Measurements from ENCODE around the gene VWF. TPM values are rescaled to one million over a fixed set of nuclear protein-coding genes. Genes with fewer than 3 reads are reported as not detected.

VWF gene
- total RNA-seq, 1 donor from 2014 or later: 238 TPM

DNA sequence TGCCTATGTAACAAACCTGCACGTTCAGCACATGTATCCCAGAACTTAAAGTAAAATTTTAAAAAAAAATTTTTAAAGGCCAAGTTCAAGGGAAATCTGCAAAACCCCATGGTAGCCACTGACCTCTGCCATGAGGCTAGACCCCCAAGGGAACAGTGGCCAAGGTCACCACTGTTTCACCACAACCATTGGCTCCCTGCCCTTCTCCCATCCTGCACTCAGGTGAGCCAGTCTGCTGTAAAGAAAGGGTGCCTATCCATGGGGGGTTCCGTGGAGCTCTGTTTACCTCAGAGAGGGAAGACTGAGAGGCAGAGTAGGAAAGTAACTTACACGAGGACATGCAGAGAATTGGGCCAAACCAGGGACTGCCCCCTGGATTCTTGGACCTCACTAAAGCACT lies 38.6 kb downstream of the VWF start:
- DNase-seq (no peak), ATAC-seq (ENCODE audit: poor library complexity) (no peak)
- intact Hi-C loops (cut with DNase I): no loop called here

DNA sequence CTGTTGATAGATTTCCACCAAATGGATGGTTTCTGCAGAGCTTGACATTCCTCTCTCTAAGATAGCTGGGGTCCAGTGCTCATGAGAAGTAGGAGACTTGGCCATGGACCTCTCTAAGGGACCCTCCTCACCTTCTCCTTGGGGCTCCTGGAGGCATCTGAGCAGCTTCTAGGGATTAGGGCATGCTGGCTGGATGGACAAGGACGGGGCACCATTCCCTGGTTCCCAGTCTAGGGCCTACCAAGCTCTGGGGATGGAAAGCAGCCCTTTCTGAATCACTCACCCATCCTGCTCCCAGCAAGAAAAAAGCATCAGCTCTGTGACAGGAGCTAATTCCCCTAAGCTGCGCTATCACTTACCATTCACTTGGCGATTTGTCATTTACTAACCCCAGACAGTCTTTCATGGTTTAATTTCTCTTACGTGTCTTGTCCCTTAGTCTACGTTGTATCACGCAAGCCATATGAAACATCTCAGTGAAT lies 39.5 kb downstream of the VWF start:
- intact Hi-C loops (cut with DNase I): no loop called here
- no peak for DNase-seq
- no peak for ATAC-seq (ENCODE audit: poor library complexity)

- intact Hi-C loops (cut with DNase I): no loop called here
- DNase-seq (no peak), ATAC-seq (ENCODE audit: poor library complexity) (peak; percentile 19)
Observed at GRCh38 chr12:6084261-6084968, 40.1 kb downstream of the VWF start.

DNA sequence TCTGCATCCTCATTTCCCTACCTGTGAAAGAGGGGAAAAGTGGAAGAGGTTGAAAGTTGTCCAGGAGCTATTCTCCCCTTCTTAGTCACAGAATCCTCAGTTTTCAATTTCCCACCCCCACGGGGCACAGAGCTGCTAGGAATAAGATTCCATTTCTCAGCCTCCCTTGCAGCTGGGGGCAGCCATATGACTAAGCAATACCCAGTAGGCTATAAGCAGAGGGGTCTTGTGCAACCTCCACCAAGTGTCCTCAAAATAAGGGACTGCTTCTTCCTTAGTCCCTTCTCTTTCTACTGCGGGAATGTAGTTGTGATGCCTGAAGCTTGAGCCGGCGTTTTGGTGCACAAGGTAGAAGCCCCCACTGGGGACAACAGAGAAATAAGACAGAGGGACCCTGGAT lies 40.9 kb downstream of the VWF start:
- DNase-seq (no peak), ATAC-seq (ENCODE audit: poor library complexity) (no peak)
- intact Hi-C loops (cut with DNase I): no loop called here

DNA sequence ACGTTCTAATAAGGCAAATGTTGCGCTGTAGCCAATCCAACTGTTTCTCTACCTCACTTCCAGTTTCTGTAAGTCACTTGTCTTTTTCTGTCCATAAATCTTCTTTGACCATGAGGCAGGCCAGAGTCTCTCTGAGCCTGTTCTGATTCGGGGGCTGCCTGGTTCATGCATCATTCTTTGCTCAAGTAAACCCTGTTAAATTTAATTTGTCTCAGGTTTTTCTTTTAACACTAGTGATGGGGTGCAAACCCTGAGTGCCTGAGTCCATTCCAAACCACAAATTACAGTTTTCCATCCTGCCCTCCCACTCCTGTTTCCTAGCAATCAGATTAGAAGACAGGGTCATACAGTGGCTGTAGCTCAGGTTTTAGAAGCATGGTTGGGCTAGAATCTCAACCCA lies 41.9 kb downstream of the VWF start:
- no peak for DNase-seq
- intact Hi-C loops (cut with DNase I): no loop called here
- ATAC-seq (ENCODE audit: poor library complexity): no peak

- no peak for ATAC-seq (ENCODE audit: poor library complexity)
- intact Hi-C loops (cut with DNase I): no loop called here
- DNase-seq: no peak
Observed at GRCh38 chr12:6080149-6081045, 44.1 kb downstream of the VWF start.

DNA sequence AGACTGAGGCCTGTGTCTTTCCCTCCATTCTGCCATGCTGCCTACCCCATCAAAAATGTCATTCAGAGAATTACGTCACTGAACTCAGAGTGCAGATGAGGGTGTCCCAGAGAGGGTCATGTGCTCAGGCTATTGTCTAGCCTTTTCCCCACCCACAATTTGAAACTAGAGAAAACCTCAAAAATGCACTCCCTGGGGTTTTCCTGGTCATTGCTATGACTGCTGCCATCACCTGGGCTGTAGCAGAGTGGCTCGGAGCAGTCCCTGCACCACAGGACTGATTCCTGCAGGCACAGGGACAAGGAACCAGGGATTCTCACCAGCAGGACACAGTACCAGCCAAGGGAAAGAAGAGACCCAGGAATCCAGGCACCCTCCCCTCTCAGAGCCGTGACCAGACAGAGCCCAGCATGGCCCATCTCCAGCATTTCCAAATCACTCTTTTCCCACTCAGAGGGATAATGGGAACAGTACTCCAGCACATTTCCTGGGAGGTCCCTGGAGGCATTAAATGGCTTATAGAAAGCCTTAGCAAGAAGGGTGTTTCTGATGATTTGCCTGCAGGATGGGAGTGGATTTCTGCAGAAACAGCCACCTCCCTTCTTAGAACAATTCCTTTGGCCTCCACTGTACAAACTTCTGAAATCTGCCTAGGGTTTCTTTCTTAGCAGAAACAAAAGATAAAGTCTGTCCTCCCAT lies 45.9 kb downstream of the VWF start:
- DNase-seq (no peak), ATAC-seq (ENCODE audit: poor library complexity) (no peak)
- intact Hi-C loops (cut with DNase I): no loop called here

GRCh38 chr12:6077692-6078083 lies 46.8 kb downstream of the VWF start:
- intact Hi-C loops (cut with DNase I): no loop called here
- DNase-seq: no peak
- no peak for ATAC-seq (ENCODE audit: poor library complexity)

DNA sequence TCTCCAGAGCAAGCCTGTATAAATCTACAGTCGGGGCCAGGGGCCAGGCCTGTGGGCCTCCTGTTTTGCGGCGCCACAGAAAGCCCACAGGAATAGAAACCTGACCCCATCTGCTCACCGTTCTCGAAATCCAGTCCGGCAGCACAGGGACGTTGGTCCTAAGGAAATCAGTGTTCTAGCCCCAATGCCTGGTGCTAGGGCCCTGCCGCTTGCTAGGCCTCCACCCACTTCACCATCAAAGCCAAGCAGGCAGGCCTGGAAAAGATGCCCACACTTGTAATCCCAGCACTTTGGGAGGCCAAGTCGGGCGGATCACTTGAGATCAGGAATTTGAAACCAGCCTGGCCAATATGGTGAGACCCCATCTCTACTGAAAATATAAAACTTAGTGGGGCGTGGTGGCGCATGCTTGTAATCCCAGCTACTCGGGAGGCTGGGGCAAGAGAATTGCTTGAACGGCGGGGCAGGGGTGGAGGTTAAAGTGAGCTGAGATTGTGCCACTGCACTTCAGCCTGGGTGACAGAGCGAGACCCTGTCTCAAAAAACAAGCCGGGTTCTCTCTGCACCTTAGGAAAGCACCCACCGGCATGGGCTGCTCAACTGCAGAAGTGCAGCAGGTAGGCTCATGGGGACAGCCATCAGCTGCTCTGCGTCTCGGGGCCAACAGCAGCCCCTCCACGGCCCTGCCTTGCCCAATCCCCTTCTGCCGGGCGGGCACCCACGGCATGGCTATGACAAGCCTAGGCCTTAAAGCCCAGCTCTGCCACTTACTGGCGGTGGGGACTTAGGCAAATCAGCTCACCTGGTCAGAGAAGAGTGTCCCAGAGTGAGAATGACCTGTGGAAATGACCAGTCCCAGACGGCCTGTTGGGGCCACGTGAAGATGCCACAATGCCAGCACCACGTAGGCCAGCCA lies 47.4 kb downstream of the VWF start:
- ATAC-seq (ENCODE audit: poor library complexity) (no peak), DNase-seq (no peak)
- intact Hi-C loops (cut with DNase I): no loop called here

DNA sequence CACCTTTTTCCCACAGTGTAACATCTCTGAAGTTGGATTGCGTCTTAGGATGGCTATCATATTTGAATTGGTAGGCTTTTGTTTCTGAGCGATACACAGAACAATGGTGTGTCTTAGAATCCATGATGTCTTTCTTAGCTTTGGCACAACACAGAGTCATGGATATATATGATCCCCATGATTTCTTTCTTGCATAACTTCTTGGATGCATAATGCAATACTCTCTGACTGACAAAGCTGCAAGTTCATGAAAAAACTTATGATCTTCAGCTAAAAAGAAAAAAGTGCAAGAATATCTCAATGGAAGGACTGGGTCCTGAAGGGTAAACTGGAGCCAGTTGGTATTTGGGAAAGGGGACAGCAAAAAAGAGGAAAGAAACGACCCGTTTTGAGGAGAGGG lies 48.1 kb downstream of the VWF start:
- DNase-seq (no peak), ATAC-seq (ENCODE audit: poor library complexity) (no peak)
- intact Hi-C loops (cut with DNase I): no loop called here

DNA sequence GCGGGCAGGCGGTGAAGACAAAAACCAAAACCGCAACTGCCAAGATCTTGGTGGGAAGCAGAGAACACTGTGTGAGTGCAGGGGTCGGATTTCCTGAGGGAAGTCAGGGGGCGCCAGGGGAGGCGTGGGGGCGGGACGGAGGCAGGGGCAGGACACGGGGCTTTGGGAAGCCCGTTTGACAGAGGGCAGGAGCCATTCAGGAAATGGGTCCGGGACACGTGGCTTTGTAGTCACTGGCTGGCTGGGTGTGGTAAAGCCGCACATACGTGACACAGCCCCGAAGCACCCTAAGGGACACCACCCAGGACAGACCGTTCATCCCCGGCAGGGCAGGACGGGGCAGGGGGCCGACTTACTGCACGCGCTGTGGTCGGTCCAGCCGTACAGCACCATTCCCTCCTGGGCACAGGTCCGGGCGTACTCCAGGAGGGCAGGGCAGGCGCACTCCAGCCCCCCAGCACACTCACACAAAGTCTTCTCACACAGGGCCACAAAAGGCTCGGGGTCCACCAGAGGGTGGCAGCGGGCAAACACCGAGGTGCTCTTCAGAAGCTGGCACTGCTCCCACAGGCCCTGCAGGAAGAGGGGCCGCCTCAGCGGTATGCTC lies 49.4 kb downstream of the VWF start:
- intact Hi-C loops (cut with DNase I): no loop called here
- ATAC-seq (ENCODE audit: poor library complexity) (peak; percentile 57), DNase-seq (no peak)

DNA sequence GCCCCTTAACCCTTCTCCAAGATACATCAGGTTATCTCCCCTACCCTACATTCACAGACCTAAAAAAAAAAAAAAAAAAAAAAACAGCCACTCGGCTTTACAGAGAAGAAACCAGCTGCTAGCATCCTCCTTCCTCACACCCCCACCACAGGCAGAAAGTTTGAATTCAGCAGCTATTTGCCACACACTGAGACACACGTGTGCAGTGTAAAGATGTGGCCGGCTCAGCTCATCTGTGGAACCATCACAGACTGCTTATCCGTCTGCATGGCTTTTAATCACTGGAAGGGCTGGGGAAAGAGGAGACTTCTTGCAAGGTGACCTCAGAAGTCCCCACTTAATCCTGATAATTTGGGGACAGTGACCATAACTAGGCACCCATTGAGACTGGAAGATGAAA lies 50.0 kb downstream of the VWF start:
- intact Hi-C loops (cut with DNase I): no loop called here
- DNase-seq: no peak
- ATAC-seq (ENCODE audit: poor library complexity): no peak

DNA sequence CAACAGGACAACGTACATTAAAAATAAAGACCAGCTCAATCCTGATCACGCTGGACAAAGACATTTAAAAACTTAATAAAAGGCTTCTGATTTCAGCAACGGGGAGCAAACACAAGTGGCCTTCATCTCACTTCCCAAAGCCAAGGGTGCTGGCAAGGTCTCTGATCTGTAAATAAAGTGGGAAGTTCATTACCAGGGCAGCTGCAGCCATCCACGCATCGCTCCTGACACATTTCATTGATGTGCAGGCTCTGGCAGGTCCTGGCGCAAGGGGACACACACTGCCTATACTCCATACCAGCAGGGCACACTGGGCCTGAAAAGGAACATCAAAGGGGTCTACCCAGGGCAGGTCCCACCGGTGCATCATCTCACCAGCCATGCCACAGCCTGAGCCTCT lies 51.0 kb downstream of the VWF start:
- ATAC-seq (ENCODE audit: poor library complexity): no peak
- DNase-seq: no peak
- intact Hi-C loops (cut with DNase I): no loop called here

GRCh38 chr12:6072302-6072752 lies 52.1 kb downstream of the VWF start:
- DNase-seq (no peak), ATAC-seq (ENCODE audit: poor library complexity) (peak; percentile 18)
- intact Hi-C loops (cut with DNase I): no loop called here

- ATAC-seq (ENCODE audit: poor library complexity) (no peak), DNase-seq (no peak)
- intact Hi-C loops (cut with DNase I): no loop called here
Observed at GRCh38 chr12:6071589-6071988, 52.9 kb downstream of the VWF start.

DNA sequence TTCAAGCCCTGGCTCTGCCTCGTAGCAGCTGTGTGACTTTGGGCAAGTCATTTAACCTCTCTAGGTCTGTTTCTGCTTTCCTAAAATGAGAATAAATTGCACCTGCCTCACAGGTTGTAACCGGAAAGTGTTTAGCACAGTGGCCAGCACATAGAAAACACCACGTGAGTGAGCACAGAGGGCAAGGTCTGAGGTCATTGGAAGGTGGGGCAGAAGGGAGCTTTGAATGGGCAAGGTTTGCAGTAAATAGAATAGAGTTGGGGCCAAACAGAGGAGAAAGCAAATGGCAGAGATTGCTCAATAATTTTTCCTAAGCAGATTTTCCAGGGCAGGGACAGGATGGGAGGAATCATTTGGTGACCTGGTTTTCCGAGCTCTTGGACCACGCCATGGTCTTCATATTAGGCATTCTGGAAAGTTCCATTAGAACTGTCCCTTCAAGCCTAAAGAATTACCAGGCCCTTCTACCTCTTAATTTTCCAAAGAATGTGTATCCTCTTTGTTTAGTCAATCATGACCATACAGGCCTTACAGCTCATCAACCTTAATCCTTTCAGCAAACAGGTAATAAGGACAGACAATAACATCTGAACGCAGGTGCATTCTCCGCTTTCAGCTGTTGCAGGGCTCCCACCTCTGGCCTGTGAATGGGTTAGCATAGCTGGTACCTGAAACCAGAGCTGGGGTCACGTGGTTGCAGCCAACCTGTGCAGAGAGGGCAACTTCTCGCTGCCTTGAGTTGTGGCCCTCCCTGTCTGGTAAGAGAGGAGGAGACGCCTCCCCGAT lies 53.8 kb downstream of the VWF start:
- no peak for DNase-seq

DNA sequence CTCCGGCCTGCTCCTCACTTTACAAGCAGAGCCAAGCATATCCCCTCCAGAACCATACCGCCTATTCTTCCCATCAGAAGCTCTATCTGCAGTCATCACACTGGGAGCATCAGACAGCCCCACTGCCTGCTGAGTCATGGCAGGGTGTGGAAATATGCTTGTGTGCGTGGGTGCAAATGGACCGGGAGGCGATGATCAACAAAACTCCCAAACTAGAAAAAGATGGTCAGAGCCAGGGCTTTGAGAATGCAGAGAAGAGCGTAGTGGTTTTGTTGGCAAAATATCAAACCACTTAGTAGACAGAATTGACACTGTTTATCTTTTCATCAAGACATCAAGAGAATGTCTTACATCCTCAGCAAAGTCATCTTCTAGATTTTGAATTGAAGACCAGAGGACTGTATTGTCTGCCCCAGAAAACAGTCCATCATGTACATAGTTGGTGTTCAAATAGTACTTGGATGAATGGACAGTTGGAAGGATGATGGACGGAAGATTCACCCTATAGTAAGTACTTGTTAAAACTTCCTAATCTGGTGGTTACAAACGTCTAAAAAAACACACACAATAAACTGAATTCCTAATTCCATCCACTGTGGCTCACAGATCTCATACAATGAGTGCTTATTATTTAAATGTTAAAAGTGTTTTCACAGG lies 54.9 kb downstream of the VWF start:
- ATAC-seq (ENCODE audit: poor library complexity) (no peak), DNase-seq (no peak)
- intact Hi-C loops (cut with DNase I): loop anchor here (10.0 kb wide), 1 partner anchor 115 kb away; no protein-coding TSS in a partner anchor

More for the DNA sequence above, 53.8 kb downstream of the VWF start:
- intact Hi-C loops (cut with DNase I): no loop called here
- ATAC-seq (ENCODE audit: poor library complexity): no peak

Measured in Right ventricle myocardium superior (tissue), 1 donor.